H1 (cell line): Measurements from ENCODE around the gene MYOZ2. TPM values are rescaled to one million over a fixed set of nuclear protein-coding genes. Genes with fewer than 3 reads are reported as not detected.

ENCODE experiments used
- CHD1 ChIP-seq: IDR thresholded peaks from 2 replicates; pipeline ENCODE4 v1.6.1; 2012; ENCODE audit warnings: low read depth, low read length, improper control_type of control experiment
- POLR2A ChIP-seq, 2 experiments: IDR thresholded peaks; 1 replicate in 1 of 2; 2 replicates in 1 of 2; pipeline ENCODE4 v1.6.1; 2011; ENCODE audit warnings: low read depth in 2 of 2, low read length in 2 of 2, mild to moderate bottlenecking in 2 of 2; ENCODE audit errors: control extremely low read depth in 1 of 2
- SIX5 ChIP-seq: IDR thresholded peaks from 2 replicates; pipeline ENCODE4 v1.6.1; 2011; ENCODE audit warnings: mild to moderate bottlenecking, low read depth, low read length
- polyA plus RNA-seq, 7 experiments: library from polyadenylated mRNA; depleted of rRNA in 3 of 7; stranded (reverse) in 5 of 7; unstranded in 2 of 7; fragments of >200 nt in 5 of 7; fragments of 200-250 nt in 2 of 7; gene quantifications; 1 replicate in 5 of 7; 2 replicates in 1 of 7; 4 replicates in 1 of 7; pipeline versions ENCODE4 v1.2.1 to v1.2.3, GENCODE V29; 2011 to 2013; ENCODE audit warnings: missing spikeins in 2 of 7, mixed read lengths in 2 of 7
- total RNA-seq: library from RNA; stranded (reverse); fragmentation: NEBNext Ultra II Directional; extraction: Animal tissue kit (Norgen Biotek cat#: 25700); gene quantifications from 2 replicates; pipeline ENCODE4 v1.2.1, GENCODE V29; 2021
- TF ChIP-seq, protein P1 (sequence below), 3 experiments: IDR thresholded peaks; 1 replicate in 2 of 3; 2 replicates in 1 of 3; pipeline versions ENCODE4 v1.5.1 to v1.6.1; 2011; ENCODE audit warnings: low read length in 3 of 3, mild to moderate bottlenecking in 3 of 3, inconsistent platforms in 2 of 3, low read depth in 1 of 3, moderate library complexity in 1 of 3; ENCODE audit not compliant: insufficient read depth in 1 of 3; ENCODE audit errors: control extremely low read depth in 1 of 3

MYOZ2 gene
- total and polyA plus RNA-seq, 2 of the 8 experiments (the other 6 are each of a cell fraction or from before 2014, with no cell fraction given) = not detected

GRCh38 chr4:119116925-119117900, 18.4 kb upstream of the MYOZ2 start (continued):
- no peak for TF ChIP-seq SIX5
- no peak for TF ChIP-seq POLR2A (IDR thresholded peaks at IDR 0.05; ENCODE audit: control extremely low read depth in 1 of 2, low read depth in 2 of 2, low read length in 2 of 2)
- TF ChIP-seq, protein P1, sequence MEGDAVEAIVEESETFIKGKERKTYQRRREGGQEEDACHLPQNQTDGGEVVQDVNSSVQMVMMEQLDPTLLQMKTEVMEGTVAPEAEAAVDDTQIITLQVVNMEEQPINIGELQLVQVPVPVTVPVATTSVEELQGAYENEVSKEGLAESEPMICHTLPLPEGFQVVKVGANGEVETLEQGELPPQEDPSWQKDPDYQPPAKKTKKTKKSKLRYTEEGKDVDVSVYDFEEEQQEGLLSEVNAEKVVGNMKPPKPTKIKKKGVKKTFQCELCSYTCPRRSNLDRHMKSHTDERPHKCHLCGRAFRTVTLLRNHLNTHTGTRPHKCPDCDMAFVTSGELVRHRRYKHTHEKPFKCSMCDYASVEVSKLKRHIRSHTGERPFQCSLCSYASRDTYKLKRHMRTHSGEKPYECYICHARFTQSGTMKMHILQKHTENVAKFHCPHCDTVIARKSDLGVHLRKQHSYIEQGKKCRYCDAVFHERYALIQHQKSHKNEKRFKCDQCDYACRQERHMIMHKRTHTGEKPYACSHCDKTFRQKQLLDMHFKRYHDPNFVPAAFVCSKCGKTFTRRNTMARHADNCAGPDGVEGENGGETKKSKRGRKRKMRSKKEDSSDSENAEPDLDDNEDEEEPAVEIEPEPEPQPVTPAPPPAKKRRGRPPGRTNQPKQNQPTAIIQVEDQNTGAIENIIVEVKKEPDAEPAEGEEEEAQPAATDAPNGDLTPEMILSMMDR (IDR thresholded peaks at IDR 0.05; ENCODE audit: control extremely low read depth in 1 of 3, insufficient read depth in 1 of 3, low read depth in 1 of 3, low read length in 3 of 3) = no peak
- TF ChIP-seq CHD1 = no peak
